ENCODE data around the gene TAS1R3.
"Not testable (repeated sequence)": the region's sequence is repeated elsewhere in the genome, so short reads cannot be mapped to it uniquely, and the experiment has no call there.

Gene TAS1R3

DNA sequence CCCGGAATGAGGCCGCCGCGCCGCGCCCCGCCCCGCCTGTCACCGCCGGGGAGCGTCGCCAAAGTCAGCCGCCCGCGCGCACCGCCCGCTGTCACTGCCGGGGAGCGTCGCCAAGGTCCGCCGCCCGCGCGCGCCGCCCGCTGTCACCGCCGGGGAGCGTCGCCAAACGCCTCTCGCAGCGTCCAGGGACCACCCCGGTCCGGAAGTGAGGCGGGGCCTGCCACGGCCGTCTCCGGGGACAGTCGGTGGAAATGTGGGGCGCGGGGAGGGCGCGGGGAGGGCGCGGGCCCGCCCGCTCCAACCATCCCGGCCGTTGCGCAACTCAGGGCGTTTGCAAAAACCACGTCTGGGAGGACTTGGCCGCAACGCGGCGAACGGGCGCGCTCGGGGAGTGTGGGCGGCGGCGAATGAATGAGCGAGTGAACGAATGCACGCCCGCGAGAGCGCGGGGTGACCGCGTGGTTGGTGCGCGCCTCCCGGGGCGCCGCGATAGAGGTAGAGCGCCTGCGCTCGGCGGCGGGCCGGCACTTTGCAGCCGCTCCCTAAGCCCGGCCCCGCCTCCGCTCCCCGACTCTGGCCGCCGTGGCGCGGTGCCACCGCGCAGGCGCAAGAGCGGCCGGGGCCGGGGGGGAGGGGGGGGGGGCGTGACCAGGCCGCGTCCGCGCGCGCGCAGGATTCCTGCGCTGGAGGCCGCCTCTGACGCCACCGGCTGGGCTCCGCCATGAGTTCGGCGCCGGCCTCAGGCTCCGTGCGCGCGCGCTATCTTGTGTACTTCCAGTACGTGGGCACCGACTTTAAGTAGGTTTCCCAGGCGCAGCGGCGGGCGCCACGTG, 22.9 kb upstream of the TAS1R3 start, which contains the start of the genes ACAP3 and PUSL1:
TSS of gene ACAP3 (minus strand) at position 8 of the 833 bp plus-strand sequence. CDS start 115 bp downstream, outside the sequence.
TSS of gene PUSL1 (plus strand) at position 675 of the 833 bp plus-strand sequence. CDS start at position 722, 47 bp downstream.
- in situ Hi-C loops (cut with HindIII; ENCODE audit: low sequenced_read_pairs) = no loop called here

DNA sequence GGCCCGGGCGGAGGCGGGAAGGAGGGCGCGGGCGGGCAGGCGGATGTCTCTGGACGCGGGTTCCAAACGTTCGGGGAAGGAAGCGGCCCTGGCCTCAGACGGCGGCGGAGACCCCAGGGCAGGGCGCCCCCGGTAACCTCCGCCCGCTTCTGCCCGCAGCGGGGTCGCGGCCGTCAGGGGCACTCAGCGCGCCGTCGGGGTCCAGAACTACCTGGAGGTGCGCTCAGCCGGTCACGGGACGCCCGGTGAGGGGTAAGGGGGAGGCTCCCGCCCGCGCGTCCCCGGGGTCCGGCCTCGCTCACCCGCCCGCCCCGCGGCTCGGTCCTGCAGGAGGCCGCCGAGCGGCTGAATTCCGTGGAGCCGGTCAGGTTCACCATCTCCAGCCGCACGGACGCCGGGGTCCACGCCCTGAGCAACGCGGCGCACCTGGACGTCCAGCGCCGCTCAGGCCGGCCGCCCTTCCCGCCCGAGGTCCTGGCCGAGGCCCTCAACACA, 22.3 kb upstream of the TAS1R3 start:
- in situ Hi-C loops (cut with HindIII; ENCODE audit: low sequenced_read_pairs) = no loop called here

DNA sequence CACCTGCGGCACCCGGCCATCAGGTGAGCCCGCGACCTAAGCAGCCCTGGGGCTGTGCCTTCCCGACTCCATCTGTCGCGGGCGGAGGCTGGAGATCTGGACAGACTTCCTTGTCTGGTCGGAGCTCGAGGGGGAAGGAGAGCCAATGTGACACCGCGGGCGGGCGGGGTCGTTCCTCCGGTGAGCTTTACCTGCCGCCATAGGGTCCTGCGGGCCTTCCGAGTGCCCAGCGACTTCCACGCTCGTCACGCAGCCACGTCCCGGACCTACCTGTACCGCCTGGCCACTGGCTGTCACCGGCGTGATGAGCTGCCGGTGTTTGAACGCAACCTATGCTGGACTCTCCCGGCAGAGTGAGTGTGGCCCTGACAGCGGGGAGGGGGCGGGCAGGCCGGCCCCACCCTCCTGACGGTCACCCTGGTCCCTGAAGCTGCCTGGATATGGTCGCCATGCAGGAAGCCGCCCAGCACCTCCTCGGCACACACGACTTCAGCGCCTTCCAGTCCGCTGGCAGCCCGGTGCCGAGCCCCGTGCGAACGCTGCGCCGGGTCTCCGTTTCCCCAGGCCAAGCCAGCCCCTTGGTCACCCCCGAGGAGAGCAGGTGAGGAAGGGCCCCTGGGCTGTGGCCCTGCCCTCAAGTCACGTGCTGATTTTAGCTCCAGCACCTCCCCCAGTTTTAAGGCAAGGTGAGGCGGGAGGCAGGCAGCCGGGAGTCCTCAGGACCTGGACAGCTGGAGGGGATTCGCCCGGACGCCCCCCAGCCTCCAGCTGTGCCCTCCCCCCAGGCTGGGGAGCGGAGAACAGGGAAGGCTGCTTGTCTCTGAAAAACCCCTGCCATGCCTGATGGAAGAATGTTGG, 21.6 kb upstream of the TAS1R3 start:
- in situ Hi-C loops (cut with HindIII; ENCODE audit: low sequenced_read_pairs) = no loop called here

DNA sequence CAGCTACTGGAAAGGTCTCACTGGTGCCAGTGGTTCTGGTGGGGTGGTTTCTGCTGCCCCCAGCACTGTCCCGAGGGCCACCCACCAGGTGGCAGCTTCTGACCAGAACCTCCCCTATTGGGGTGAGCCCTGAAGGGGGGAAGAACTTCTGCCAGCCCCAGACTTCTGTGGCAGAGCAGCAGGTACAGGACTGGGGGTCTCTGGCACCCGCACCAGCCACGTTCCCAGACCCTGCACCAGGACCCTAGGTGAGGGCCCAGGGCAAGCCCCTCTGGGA, 21.0 kb upstream of the TAS1R3 start:
- in situ Hi-C loops (cut with HindIII; ENCODE audit: low sequenced_read_pairs) = no loop called here

DNA sequence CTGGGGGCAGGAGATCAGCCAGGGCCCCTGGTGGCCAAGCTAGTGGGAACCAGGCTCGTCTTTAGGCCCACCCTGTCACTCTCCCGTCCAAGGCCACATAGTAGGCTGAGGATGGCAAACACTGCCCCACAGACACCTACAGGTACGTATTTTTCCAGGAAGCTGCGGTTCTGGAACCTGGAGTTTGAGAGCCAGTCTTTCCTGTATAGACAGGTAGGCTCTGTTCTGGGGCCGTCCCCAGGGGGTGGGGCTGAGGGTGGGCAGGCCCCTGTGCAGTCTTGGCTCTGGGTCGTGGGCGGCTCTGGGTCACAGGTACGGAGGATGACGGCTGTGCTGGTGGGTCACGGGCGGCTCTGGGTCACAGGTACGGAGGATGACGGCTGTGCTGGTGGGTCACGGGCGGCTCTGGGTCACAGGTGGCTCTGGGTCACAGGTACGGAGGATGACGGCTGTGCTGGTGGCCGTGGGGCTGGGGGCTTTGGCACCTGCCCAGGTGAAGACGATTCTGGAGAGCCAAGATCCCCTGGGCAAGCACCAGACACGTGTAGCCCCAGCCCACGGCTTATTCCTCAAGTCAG, 20.5 kb upstream of the TAS1R3 start:
- in situ Hi-C loops (cut with HindIII; ENCODE audit: low sequenced_read_pairs) = no loop called here

DNA sequence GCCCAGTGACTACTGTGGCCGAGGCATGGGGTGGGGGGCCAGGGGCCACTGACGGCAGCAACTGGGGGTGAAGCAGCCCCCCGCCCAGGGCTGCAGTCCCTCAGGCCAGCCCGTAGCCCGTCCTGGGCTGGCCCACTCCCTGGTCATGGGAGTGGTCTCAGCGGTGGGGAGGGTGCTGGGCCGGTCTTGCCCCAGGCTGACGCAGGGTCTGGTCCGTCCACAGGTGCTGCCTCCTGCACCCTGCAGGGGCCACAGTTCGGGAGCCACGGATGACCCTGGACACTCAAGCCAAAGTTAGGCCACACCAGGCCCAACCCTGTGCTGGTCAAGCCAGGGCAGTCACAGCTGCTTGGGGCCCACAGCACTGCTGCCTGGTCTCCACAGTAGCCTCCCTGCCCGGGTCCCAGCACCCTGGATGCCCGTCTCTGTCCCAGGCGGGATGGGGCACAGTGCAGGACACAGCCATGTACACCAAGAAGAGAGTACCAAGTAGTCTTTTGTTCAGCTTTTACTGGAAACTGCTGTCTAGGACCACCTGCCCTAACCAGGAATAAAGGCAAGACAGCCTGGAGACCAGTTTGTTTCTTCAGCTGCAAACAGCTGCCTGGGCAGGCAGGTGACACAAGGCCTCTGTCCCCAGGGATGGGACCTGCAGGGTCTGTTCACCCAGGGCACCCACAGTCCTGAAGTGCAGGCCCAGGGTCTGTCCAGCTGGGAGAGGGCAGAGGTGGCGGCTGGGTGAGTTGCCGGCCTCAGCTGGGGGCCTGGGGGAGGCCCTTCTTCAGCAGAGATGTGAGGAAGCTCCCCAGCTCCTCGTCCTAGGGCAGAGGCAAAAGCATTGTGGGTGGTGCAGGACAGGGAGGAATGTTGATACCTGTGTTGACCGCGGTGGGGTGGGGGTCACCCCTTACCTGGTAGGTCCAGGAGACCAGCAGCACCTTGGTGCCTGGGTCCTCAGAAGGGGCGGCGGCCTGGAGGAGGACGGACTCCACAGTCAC, 19.7 kb upstream of the TAS1R3 start:
- in situ Hi-C loops (cut with HindIII; ENCODE audit: low sequenced_read_pairs) = no loop called here

DNA sequence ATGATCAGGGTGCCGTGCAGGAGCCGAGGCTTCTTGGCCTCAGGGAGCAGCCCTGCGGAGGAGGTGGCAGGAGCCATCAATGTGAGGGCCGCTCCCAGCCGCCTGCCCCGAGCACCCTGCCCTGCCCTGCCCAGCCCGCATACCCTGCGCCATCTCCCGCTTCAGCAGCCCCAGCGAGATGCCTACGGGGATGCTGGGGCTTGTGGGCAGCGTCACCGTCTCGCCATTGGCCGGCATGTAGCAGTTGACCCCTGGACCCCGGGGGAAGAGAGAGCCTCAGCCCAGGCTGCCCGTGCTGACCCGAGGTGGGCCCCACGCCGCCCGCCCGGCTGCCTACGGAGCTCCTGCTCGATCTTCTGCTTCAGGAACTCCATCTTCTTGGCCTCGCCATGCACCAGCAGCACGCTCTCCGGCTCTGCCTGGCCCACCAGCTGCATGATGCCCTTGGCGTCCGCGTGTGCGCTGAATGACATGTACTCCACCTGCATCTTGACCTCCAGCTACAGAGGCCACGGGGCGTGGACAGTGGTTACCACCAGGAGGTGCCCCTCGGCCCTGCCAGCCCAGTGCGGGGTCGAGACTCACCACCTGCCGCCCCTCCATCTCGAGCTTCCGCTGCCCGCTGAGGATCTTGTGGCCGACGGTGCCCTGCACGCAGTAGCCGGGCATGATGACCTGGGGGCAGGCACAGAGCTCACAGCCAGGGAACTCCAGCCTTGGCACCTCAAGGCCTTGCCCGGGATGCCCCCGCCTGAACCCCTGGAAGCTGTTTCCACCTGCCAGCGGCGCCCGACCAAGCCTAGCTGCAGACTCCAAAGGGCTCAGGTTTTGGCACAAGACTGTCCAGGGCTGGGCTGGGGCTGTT, 18.4 kb upstream of the TAS1R3 start:
- in situ Hi-C loops (cut with HindIII; ENCODE audit: low sequenced_read_pairs) = no loop called here

DNA sequence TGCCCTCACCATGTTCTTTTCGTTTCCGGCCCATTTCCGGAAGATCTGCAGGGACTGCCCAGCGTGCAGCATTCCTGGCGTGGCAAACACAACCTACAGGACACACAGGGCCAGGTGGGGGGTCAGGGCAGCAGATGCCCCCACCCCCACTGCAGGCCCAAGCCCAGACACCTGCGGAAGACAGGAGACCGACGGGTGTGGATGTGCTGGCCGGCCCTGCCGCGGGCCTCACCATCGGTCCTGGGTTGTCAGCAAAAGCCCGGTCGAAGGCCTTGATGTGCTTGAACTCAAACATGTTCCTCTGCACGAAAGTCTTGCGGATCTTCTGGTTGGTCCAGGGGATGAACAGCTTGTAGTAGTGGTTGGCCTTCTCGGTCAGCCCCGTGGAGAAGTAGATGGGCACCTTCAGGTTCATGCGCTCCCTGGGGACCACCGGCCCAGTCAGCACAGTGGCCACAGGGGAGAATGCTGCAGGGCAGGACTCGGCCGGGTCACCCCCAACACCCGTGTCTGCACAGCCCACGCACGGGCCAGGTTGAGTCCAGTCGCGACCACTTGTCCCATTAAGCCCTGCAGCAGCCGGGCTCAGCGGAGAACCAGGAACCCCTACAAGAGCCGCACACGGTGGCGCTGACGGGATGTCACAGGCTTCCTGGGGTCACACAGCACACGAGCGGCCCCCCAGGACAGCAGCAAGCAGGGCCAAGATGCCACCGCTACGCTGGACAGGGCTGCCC, 17.4 kb upstream of the TAS1R3 start:
- in situ Hi-C loops (cut with HindIII; ENCODE audit: low sequenced_read_pairs) = no loop called here

DNA sequence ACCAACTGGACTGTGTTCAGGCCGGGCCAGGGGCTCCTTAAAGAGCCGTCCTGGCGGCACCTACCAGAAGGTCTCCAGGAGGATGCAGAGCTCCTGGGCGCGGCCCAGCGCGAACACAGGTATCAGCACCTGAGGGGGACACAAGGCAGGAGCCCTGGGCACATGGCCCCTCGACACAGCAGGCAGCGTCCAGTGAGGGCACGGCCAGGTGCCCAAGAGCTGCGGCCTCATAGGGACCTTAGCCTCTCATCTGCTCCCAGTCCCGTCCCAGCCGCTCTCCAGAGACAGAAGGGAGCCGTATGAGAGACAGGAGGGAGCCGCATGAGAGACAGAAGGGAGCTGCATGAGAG, 16.9 kb upstream of the TAS1R3 start:
- in situ Hi-C loops (cut with HindIII; ENCODE audit: low sequenced_read_pairs) = no loop called here

DNA sequence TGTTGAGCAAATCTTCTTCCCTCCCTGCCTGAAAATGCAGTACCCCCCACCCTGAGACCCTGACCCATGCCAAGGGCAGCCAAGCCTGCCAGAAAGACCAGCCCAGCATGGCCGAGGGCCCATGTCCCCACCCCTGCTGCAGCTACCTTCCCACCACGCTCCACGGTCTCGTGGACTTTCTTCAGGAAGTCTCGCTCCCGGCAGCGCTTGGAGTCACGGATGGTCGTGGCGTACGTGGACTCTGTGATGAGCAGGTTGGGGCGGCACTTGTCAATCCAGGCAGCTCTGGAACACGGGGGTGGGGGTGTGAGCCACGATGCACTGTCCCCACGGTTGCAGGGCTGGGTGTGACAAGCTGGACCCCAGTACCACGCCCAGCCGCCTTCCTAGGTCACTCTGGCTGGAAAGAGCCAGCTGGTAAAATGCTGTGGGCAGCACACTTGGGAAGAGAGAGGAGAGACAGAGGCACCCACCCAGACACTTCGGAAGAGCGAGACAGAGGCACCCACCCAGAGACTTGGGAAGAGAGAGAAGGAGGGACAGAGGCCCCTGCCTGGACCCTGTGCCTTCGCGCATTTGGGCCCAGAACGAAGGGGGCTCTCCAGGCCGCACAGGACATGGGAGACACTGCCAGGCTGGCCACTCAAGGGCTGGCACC, 16.3 kb upstream of the TAS1R3 start:
- in situ Hi-C loops (cut with HindIII; ENCODE audit: low sequenced_read_pairs) = no loop called here

DNA sequence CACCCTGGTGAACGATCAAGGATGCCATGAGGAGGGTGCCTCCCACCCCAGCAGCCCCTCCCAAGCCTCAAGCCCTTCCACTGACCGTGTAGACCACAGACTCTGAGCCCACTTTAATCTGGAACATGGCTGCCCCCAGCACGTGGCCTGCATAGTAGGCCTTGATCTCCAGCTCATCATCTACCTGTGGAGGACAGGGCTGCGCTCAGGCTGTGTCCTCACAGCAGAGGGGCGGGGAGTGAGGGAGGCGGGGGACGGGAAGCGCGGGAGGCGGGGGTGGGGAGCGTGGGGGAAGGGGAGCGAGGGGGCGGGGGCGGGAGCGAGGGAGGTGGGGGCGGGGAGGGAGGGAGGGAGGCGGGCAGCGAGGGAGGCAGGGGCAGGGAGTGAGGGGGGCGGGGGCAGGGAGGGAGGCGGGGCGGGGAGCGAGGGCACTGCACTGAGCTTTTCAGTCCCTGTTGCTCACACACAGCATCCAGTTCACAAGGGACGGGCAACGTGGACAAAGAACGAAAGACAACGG, 15.6 kb upstream of the TAS1R3 start:
- in situ Hi-C loops (cut with HindIII; ENCODE audit: low sequenced_read_pairs) = no loop called here

DNA sequence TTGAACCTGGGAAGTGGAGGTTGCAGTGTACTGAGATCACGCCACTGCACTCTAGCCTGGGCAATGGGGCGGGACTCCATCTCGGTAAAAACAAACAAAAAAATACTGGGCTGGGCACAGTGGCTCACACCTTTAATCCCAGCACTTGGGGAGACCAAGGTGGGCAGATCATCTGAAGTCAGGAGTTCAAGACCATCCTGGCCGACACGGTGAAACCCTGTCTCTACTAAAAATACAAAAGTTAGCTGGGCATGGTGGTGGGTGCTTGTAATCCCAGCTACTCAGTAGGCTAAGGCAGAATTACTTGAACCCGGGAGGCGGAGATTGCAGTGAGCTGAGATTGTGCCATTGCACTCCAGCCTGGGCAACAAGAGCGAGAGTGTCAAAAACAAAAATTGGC, 14.9 kb upstream of the TAS1R3 start:
- in situ Hi-C loops (cut with HindIII; ENCODE audit: low sequenced_read_pairs) = not testable (repeated sequence)

DNA sequence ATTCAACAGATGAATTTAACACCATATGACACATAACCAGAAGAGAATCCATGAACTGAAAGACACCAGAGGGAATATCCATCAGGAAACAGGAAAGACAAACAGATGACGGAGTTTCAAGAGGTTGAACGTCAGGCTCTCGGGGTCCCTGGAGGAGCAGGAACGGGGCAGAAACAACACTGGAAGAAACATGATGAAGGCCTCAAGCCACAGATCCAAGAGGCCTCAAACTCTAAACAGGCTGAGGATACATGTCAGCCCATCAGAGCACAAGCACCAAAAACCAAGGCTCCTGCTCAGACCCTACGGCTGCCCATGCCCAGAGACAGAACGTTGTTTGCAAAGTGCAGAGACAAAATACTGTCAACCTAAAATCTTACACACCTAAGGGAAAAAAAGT, 13.7 kb upstream of the TAS1R3 start:
- in situ Hi-C loops (cut with HindIII; ENCODE audit: low sequenced_read_pairs) = no loop called here

DNA sequence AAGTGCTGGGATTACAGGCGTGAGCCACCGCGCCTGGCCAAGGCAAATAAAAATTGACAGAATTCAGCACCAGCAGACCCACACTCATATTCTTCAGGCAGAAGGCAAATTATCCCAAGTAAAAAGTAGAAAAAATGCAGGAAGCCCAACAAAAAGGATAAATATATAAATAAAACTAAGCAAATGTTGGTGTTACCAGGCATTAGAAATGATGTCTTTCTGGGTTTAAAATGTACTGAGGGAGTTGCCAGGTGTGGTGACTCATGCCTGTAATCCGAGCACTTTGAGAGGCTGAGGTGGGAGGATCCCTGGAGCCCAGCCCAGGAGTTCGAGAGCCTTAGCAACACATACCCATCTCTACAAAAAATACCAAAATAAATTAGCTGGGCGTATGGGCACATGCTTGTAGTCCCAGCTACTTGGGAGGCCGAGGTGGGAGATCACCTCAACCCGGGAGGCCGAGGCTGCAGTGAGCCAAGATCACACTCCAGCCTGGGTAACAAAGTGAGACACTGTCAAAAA, 12.9 kb upstream of the TAS1R3 start:
- in situ Hi-C loops (cut with HindIII; ENCODE audit: low sequenced_read_pairs) = no loop called here

DNA sequence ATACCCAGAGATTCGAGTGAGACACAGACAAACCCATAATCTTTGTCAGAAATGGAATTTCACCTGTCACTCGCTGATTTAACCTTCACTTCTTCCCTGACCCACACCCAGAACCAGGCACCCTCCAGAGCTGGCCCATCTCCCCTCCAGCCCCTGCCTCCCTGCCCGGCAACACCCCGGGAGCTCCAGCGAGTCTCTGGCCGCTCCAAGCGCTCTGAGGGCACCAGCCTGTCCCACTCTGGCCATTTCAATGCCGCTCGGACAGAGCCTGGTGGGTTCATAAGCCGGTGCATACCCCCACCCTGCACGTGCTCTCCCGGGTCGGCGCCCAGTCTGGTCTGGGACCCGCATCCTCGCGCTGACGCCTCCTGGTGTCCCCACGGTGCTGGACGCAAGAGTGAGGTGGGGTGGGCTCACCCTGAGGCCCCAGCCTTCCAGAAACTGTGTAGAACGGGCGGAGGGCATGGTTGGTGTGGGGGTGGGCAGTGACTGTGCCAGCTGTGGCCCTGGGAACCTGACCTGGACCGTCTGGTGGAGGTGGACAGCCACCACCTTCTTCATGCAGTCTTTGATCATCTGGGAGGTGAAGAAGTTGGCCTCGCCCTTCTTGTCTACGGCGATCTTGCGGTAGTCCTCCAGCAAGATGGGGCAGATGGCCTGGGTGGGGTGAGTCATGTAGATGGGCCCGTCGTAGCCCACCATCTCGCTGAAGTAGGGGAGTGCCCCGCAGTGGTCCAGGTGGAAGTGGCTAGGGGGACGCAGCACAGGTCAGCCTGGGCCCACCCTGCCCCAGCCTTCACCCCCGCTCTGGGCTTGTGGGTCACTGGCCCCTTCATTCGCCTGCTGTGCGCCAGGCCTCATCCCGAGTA, 12.1 kb upstream of the TAS1R3 start:
- in situ Hi-C loops (cut with HindIII; ENCODE audit: low sequenced_read_pairs) = no loop called here

DNA sequence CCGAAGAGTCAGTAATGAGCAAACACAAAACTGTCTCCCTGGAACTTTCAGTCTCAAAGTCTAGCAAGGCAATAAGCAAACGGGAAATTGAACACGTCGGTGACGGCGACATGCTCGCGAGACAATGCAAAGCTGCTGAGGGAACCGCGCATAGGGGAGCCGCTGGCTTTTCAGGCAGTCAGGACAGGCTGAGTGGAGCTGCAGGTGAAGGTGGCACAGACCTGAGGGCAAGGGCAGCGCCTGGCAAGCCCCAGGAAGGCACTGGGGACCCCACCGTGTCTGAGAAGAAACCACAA, 11.5 kb upstream of the TAS1R3 start:
- in situ Hi-C loops (cut with HindIII; ENCODE audit: low sequenced_read_pairs) = no loop called here
